GM12872 (cell line): ENCODE measurements around the gene DPYSL3.

Experiments used
- CTCF ChIP-seq: IDR thresholded peaks from 3 replicates; pipeline ENCODE4 v1.5.1; 2011; ENCODE audit warnings: low read depth, mild to moderate bottlenecking, low read length, moderate library complexity; ENCODE audit not compliant: insufficient read depth

The DPYSL3 gene

DNA sequence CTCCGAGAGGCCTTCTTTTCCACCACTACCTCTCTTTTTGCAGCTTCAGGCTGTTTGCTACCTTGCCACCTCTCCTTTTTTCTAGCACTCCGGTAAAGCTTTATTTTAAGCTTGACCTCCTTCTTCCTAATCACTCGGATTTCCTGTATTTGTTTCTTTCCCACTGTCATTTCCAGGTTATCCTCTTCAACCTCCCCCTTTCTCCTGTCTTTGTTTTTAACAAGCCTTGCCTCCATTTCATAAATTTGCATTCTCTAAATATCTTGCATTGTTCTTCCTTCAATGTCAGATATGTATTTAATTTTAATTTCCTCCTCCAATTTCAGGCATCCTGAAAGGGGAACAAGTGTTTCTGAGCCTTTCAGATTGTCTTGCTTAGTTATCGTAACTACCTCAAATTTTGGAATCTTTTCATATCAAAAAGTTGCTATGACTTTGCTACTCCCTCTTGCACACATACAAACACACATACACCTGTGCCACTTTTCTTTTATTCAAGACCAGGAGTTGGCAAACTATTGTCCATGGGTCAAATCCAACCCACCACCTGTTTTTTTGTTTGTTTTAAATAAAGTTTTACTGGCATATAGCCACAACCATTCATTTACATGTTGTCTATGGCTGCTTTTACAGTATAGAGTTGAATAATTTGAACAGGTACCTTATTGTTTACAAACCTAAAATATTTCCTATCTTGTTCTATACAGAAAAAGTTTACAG lies 22.7 kb downstream of the DPYSL3 start:
- TF ChIP-seq CTCF, result no peak

GRCh38 chr5:147485814-147486213 lies 24.1 kb downstream of the DPYSL3 start:
- no peak for TF ChIP-seq CTCF

- no peak for TF ChIP-seq CTCF
These were observed 24.8 kb downstream of the DPYSL3 start for GRCh38 chr5:147485046-147485445.

DNA sequence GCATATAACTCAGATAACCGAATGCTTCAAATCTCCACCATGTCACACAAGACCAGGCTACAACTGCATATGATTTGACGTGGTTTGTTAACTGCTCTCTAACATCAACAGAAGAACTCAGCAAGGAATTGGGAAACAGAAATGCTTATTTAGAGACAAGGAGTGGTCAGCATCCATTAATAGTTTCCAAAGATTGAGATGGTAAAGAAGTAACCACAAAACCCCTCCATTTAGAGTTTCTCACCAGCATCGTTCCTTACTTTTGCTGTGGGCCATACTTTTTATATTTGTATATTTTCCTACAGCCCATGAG lies 25.2 kb downstream of the DPYSL3 start:
- TF ChIP-seq CTCF, result no peak

DNA sequence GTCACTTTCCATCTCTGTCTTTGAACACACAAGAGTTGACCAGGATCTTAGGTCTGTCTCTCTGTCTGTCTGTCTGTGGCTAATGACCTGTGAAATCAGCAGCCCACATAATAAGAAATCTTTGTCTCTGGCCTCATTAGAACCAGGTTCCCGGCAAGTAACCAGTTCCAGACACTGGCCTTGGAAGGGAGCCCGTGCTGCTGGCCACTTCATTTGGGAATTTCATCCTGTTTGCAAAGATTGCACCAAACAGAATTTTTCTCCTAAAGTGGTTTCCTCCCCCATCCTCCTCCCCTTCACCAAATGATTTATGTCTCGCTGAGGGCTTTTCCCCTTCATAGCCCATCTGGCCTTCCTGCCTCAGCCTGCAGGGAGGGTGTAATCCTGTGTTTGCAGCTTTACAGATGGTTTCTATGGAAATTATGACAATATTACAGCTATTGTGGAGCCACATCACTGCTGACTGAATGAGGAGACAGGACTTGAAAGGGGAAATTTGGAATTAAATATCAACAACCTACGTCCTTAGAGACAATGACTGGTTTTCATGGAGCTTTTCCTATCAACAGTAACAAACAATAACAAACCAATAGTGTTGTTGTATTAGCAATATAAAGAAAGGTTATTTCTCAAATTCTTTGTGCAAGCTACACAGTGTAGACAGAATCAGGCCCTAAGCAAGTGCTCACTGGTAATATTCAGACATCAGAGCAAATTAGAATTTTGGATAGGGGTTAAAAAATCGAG lies 25.7 kb downstream of the DPYSL3 start:
- TF ChIP-seq CTCF, result no peak

- TF ChIP-seq CTCF, result no peak
These were observed 26.6 kb downstream of the DPYSL3 start for GRCh38 chr5:147483188-147483790.

DNA sequence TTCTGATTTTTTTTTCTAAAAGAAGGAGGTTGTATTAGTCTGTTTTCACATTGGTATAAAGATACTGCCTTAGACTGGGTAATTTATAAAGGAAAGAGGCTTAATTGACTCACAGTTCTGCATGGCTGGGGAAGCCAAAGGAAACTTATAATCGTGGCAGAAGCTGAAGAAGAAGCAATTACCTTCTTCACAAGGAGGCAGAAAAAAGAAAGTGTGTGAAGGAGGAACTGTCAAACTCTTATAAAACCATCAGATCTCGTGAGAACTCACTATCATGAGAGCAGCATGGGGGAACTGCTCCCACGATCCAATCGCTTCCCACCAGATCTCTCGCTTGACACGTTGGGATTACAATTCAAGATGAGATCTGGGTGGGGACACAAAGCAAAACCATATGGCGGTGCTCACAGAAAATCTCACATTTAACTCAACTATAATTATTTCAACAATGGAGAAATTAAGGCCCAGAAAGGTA lies 27.1 kb downstream of the DPYSL3 start:
- TF ChIP-seq CTCF, result no peak
